Peyer's patch (tissue), 4 donors: ENCODE measurements around the gene NUDT6.
A peak's percentile ranks its signal among the peaks of the same experiment; 100 is the strongest.

Source experiments
- CTCF ChIP-seq, 6 experiments: fragments of 450-650 bp in 4 of 6; fragments of 200-600 bp in 2 of 6; sonication (generic) in 1 of 6; IDR thresholded peaks; one replicate each; pipeline ENCODE4 v1.5.1; 2017 to 2019; ENCODE audit warnings: antibody characterized with exemption in 6 of 6, mild to moderate bottlenecking in 3 of 6, moderate library complexity in 1 of 6
- POLR2A ChIP-seq, 2 donors: fragments of 450-650 bp; IDR thresholded peaks; one replicate each; pipeline ENCODE4 v1.5.1; 2017; ENCODE audit warnings: antibody characterized with exemption in 2 of 2, mild to moderate bottlenecking in 2 of 2, moderate library complexity in 2 of 2

GRCh38 chr4:122930862-122931261, 8.5 kb upstream of the NUDT6 start:
- TF ChIP-seq CTCF (IDR thresholded peaks at IDR 0.05) (peak in 4 of 6 experiments; percentile 35 to 60 (median 55)), POLR2A (IDR thresholded peaks at IDR 0.05) (no peak)
